A673 (cell line): Measurements from ENCODE around the gene NHLRC4. TPM values are rescaled to one million over a fixed set of nuclear protein-coding genes. Genes with fewer than 3 reads are reported as not detected.
A peak's percentile ranks its signal among the peaks of the same experiment; 100 is the strongest.

Experiments used
- BruUV-seq: library from RNA; stranded (reverse); fragments of 400-500 nt; replicated peaks from 2 replicates; lab custom pipeline; 2021; lab: Mats Ljungman, UMichigan
- CTCF ChIA-PET: fragments of 300-600 bp; sonication (Branson Sonifier 250); formaldehyde crosslinking; loops from one replicate; lab custom pipeline; 2022; ENCODE audit warnings: antibody characterized with exemption; lab: Charles Lee
- POLR2A ChIA-PET: fragments of 300-600 bp; sonication (Branson Sonifier 250); formaldehyde crosslinking; loops from one replicate; lab custom pipeline; 2022; ENCODE audit warnings: antibody characterized with exemption; ENCODE audit not compliant: low non-redundant PET; lab: Charles Lee
- DNase-seq: peaks from one replicate; pipeline ENCODE4 v3.0.0-alpha.2; 2015; ENCODE audit warnings: low spot score
- H3K27ac ChIP-seq: fragments of 200-600 bp; sonication (generic); 2 replicates; pipeline ENCODE4 v1.5.1; 2016; ENCODE audit warnings: mixed run types, low read depth, mild to moderate bottlenecking, mixed read lengths, antibody characterized with exemption, low read length; ENCODE audit not compliant: poor library complexity, severe bottlenecking
- H3K27me3 ChIP-seq: fragments of 200-600 bp; sonication (generic); replicated peaks from 2 replicates; pipeline ENCODE4 v1.6.1; 2017; ENCODE audit warnings: mixed run types, low read depth, mild to moderate bottlenecking, mixed read lengths, antibody characterized with exemption, low read length; ENCODE audit not compliant: insufficient read depth, poor library complexity
- H3K36me3 ChIP-seq: fragments of 200-600 bp; sonication (generic); 2 replicates; pipeline ENCODE4 v1.6.1; 2016; ENCODE audit warnings: mixed run types, mild to moderate bottlenecking, mixed read lengths, antibody characterized with exemption, low read length; ENCODE audit not compliant: insufficient read depth, poor library complexity, severe bottlenecking
- H3K4me1 ChIP-seq: fragments of 200-600 bp; sonication (generic); 2 replicates; pipeline ENCODE4 v1.6.1; 2017; ENCODE audit warnings: mixed run types, mild to moderate bottlenecking, mixed read lengths, antibody characterized with exemption, low read length; ENCODE audit not compliant: insufficient read depth, poor library complexity, severe bottlenecking
- H3K4me3 ChIP-seq: fragments of 200-600 bp; sonication (generic); 2 replicates; pipeline ENCODE4 v1.5.1; 2016; ENCODE audit warnings: low read depth, mixed run types, mild to moderate bottlenecking, mixed read lengths, low read length; ENCODE audit not compliant: poor library complexity, severe bottlenecking
- H3K9me3 ChIP-seq: fragments of 200-600 bp; sonication (generic); 2 replicates; pipeline ENCODE4 v1.6.1; 2016; ENCODE audit warnings: mixed run types, low read depth, mild to moderate bottlenecking, mixed read lengths, antibody characterized with exemption, low read length; ENCODE audit not compliant: poor library complexity, severe bottlenecking
- CTCF ChIP-seq: fragments of 300-800, 200-600 bp; sonication (generic); conservative IDR thresholded peaks from 2 replicates; pipeline ENCODE4 v1.5.1; 2017; ENCODE audit warnings: low read depth, mild to moderate bottlenecking, antibody characterized with exemption, low read length, moderate library complexity, mixed read lengths
- EZH2 ChIP-seq: fragments of 200-600 bp; sonication (generic); IDR thresholded peaks from 2 replicates; pipeline ENCODE4 v1.6.1; 2017; ENCODE audit warnings: borderline replicate concordance, low read depth, mild to moderate bottlenecking, mixed read lengths, antibody characterized with exemption, low read length; ENCODE audit not compliant: poor library complexity, severe bottlenecking
- intact Hi-C: fragments of 100-400 bp; cut with micrococcal nuclease; formaldehyde crosslinking; loops from one replicate; pipeline ENCODE4 v1.10.0; 2022; ENCODE audit not compliant: unreplicated experiment
- total RNA-seq: library from RNA; stranded (reverse); gene quantifications from 2 replicates; pipeline ENCODE4 v1.2.3, GENCODE V29; 2021

Gene NHLRC4
- total RNA-seq, 1 experiment from 2014 or later: 0.21 TPM

- H3K27ac ChIP-seq: peak overlapping the region; percentile 99
- ChIA-PET CTCF (no interaction called here), POLR2A (no interaction called here)
- no peaks in the 10 kb centered on the region for H3K36me3 ChIP-seq
- H3K4me1 ChIP-seq: peaks cover 36% of the 10 kb centered on the region
- intact Hi-C loops: loop anchor here (5.0 kb wide), 1 partner anchor 50 kb away; the partner anchor contains the start of gene METTL26
- H3K4me3 ChIP-seq: peak overlapping the region; percentile 94
- no peaks in the 10 kb centered on the region for H3K9me3 ChIP-seq
- no TSS peak for BruUV-seq
- DNase-seq: no peak
- TF ChIP-seq EZH2 (no peak), CTCF (no peak)
- H3K27me3 ChIP-seq: no peaks in the 10 kb centered on the region
Observed at GRCh38 chr16:586645-587590, 20.1 kb downstream of the NHLRC4 start.

- H3K36me3 ChIP-seq: no peaks in the 10 kb centered on the region
- H3K4me3 ChIP-seq: peak overlapping the region; percentile 94
- no peaks in the 10 kb centered on the region for H3K9me3 ChIP-seq
- H3K27me3 ChIP-seq: no peaks in the 10 kb centered on the region
- POLR2A ChIA-PET: no interaction called here
- no TSS peak for BruUV-seq
- no peak for TF ChIP-seq CTCF
- no peak for TF ChIP-seq EZH2
- peak; percentile 69 for DNase-seq
- intact Hi-C loops: loop anchor here (5.0 kb wide), 1 partner anchor 49 kb away; the partner anchor contains the start of gene METTL26
- CTCF ChIA-PET: interaction anchor here (1.2 kb wide), 1 partner anchor 8 kb away, joined by 3 read pairs; no protein-coding TSS in a partner anchor
- peaks cover 36% of the 10 kb centered on the region for H3K4me1 ChIP-seq
- peak overlapping the region; percentile 99 for H3K27ac ChIP-seq
Observed at GRCh38 chr16:588639-588888, 21.8 kb downstream of the NHLRC4 start.

GRCh38 chr16:588889-589657 lies 22.3 kb downstream of the NHLRC4 start:
- peaks cover 32% of the 10 kb centered on the region for H3K4me1 ChIP-seq
- TF ChIP-seq CTCF (no peak), EZH2 (no peak)
- intact Hi-C loops: loop anchor here (5.0 kb wide), 1 partner anchor 48 kb away; the partner anchor contains the start of gene METTL26
- peak; percentile 96 for DNase-seq
- peak overlapping the region; percentile 94 for H3K4me3 ChIP-seq
- ChIA-PET CTCF (interaction anchor here (1.2 kb wide), 1 partner anchor 9 kb away, joined by 3 read pairs; no protein-coding TSS in a partner anchor), POLR2A (no interaction called here)
- BruUV-seq: no TSS peak
- H3K27me3 ChIP-seq: no peaks in the 10 kb centered on the region
- H3K27ac ChIP-seq: peak overlapping the region; percentile 99
- no peaks in the 10 kb centered on the region for H3K9me3 ChIP-seq
- H3K36me3 ChIP-seq: no peaks in the 10 kb centered on the region
